ENCODE data around the gene ALKBH2. TPM values are rescaled to one million over a fixed set of nuclear protein-coding genes. Genes with fewer than 3 reads are reported as not detected.

Gene ALKBH2
- total RNA-seq, 8 experiments from 2014 or later: 21.6 to 51.8 (median 37.7) TPM

GRCh38 chr12:109124878-109125648 lies 31.8 kb upstream of the ALKBH2 start:
- in situ Hi-C loops (cut with MboI; ENCODE audit: low pct_unique_long_range_greater_than_20kb in 2 of 9, low sequenced_read_pairs in 9 of 9, unreplicated experiment in 9 of 9): loop anchor here in 3 of 9 experiments (25.0 kb wide), 1 partner anchor 262 kb away; no protein-coding TSS in a partner anchor
- 49 to 92% (median 80%) methylated on average over 1 to 12 of the region's 12 CpGs; no CpG with 5 or more reads in 1 of the 10 experiments for WGBS, 10 experiments
- no peak for ATAC-seq (replicated peaks in 6 of 8)
- Histone ChIP-seq H3K27ac (no peak overlapping the region), H3K4me1 (replicated peaks in 1 of 2) (no peaks in the 10 kb centered on the region), H3K4me3 (no peak overlapping the region)

GRCh38 chr12:109121346-109121880 lies 28.1 kb upstream of the ALKBH2 start:
- WGBS, 10 experiments: 29 to 100% (median 79%) methylated on average over 1 of the region's 3 CpGs; no CpG with 5 or more reads in 6 of the 10 experiments
- in situ Hi-C loops (cut with MboI; ENCODE audit: low pct_unique_long_range_greater_than_20kb in 2 of 9, low sequenced_read_pairs in 9 of 9, unreplicated experiment in 9 of 9): loop anchor here in 3 of 9 experiments (25.0 kb wide), 1 partner anchor 266 kb away; no protein-coding TSS in a partner anchor
- H3K4me1 ChIP-seq (replicated peaks in 1 of 2): peaks cover 2 to 3% of the 10 kb centered on the region in 2 donors
- H3K4me3 ChIP-seq: no peak overlapping the region
- no peak overlapping the region for H3K27ac ChIP-seq
- no peak for ATAC-seq (replicated peaks in 6 of 8)

GRCh38 chr12:109120557-109120956 lies 27.3 kb upstream of the ALKBH2 start:
- WGBS, 10 experiments: 75 to 80% methylated on average over 1 to 4 of the region's 4 CpGs; no CpG with 5 or more reads in 8 of the 10 experiments
- Histone ChIP-seq H3K27ac (no peak overlapping the region), H3K4me3 (no peak overlapping the region), H3K4me1 (replicated peaks in 1 of 2) (peaks cover 3 to 11% of the 10 kb centered on the region in 2 donors)
- ATAC-seq (replicated peaks in 6 of 8): no peak
- in situ Hi-C loops (cut with MboI; ENCODE audit: low pct_unique_long_range_greater_than_20kb in 2 of 9, low sequenced_read_pairs in 9 of 9, unreplicated experiment in 9 of 9): loop anchor here in 3 of 9 experiments (25.0 kb wide), 1 partner anchor 267 kb away; no protein-coding TSS in a partner anchor

- WGBS, 10 experiments: 25 to 90% (median 83%) methylated on average over 2 of the region's 2 CpGs; no CpG with 5 or more reads in 7 of the 10 experiments
- H3K27ac ChIP-seq: no peak overlapping the region
- H3K4me1 ChIP-seq (replicated peaks in 1 of 2): peaks cover 3 to 13% of the 10 kb centered on the region in 2 donors
- no peak overlapping the region for H3K4me3 ChIP-seq
- in situ Hi-C loops (cut with MboI; ENCODE audit: low pct_unique_long_range_greater_than_20kb in 2 of 9, low sequenced_read_pairs in 9 of 9, unreplicated experiment in 9 of 9): loop anchor here in 3 of 9 experiments (25.0 kb wide), 1 partner anchor 267 kb away; no protein-coding TSS in a partner anchor
- no peak for ATAC-seq (replicated peaks in 6 of 8)
These were observed 26.8 kb upstream of the ALKBH2 start for GRCh38 chr12:109120095-109120494.

- Histone ChIP-seq H3K4me1 (replicated peaks in 1 of 2) (peaks cover 3 to 19% of the 10 kb centered on the region in 2 donors), H3K4me3 (no peak overlapping the region), H3K27ac (no peak overlapping the region)
- WGBS, 10 experiments: 69 to 93% (median 85%) methylated on average over 3 to 11 of the region's 12 CpGs; no CpG with 5 or more reads in 2 of the 10 experiments
- ATAC-seq (replicated peaks in 6 of 8): no peak
- in situ Hi-C loops (cut with MboI; ENCODE audit: low pct_unique_long_range_greater_than_20kb in 2 of 9, low sequenced_read_pairs in 9 of 9, unreplicated experiment in 9 of 9): loop anchor here in 4 of 9 experiments (10.0 to 25.0 kb wide), 2 partner anchors 268 to 271 kb away; no protein-coding TSS in a partner anchor
These were observed 23.3 kb upstream of the ALKBH2 start for GRCh38 chr12:109116611-109116949.

GRCh38 chr12:109115758-109116610 lies 22.7 kb upstream of the ALKBH2 start, which contains the start of gene ACACB:
ACACB (plus strand) TSS chr12:109116587; CDS start chr12:109139406, 22,819 bp downstream.
- H3K27ac ChIP-seq: no peak within 1 kb of the TSS
- H3K4me1 ChIP-seq (replicated peaks in 1 of 2): peaks cover 3 to 24% of the 10 kb centered on the region in 2 donors
- in situ Hi-C loops (cut with MboI; ENCODE audit: low pct_unique_long_range_greater_than_20kb in 2 of 9, low sequenced_read_pairs in 9 of 9, unreplicated experiment in 9 of 9): loop anchor here in 4 of 9 experiments (10.0 to 25.0 kb wide), 2 partner anchors 269 to 271 kb away; no protein-coding TSS in a partner anchor
- 0 to 100% (median 67%) methylated on average over 1 to 11 of the region's 14 CpGs; no CpG with 5 or more reads in 1 of the 10 experiments for WGBS, 10 experiments
- no peak within 1 kb of the TSS for H3K4me3 ChIP-seq
- ATAC-seq (replicated peaks in 6 of 8): peak in 2 of 8 experiments; percentile 22 to 30

GRCh38 chr12:109115404-109115757 lies 22.1 kb upstream of the ALKBH2 start:
- H3K27ac ChIP-seq: no peak overlapping the region
- no peak for ATAC-seq (replicated peaks in 6 of 8)
- peaks cover 7 to 29% of the 10 kb centered on the region in 2 donors for H3K4me1 ChIP-seq (replicated peaks in 1 of 2)
- H3K4me3 ChIP-seq: no peak overlapping the region
- in situ Hi-C loops (cut with MboI; ENCODE audit: low pct_unique_long_range_greater_than_20kb in 2 of 9, low sequenced_read_pairs in 9 of 9, unreplicated experiment in 9 of 9): loop anchor here in 4 of 9 experiments (10.0 to 25.0 kb wide), 2 partner anchors 269 to 272 kb away; no protein-coding TSS in a partner anchor
- 64 to 87% (median 83%) methylated on average over 3 of the region's 3 CpGs; no CpG with 5 or more reads in 6 of the 10 experiments for WGBS, 10 experiments

GRCh38 chr12:109114644-109115043 lies 21.4 kb upstream of the ALKBH2 start:
- peaks cover 7 to 31% of the 10 kb centered on the region in 2 donors for H3K4me1 ChIP-seq (replicated peaks in 1 of 2)
- in situ Hi-C loops (cut with MboI; ENCODE audit: low pct_unique_long_range_greater_than_20kb in 2 of 9, low sequenced_read_pairs in 9 of 9, unreplicated experiment in 9 of 9): loop anchor here in 4 of 9 experiments (10.0 to 25.0 kb wide), 2 partner anchors 270 to 273 kb away; no protein-coding TSS in a partner anchor

GRCh38 chr12:109113661-109114321 lies 20.5 kb upstream of the ALKBH2 start:
- in situ Hi-C loops (cut with MboI; ENCODE audit: low pct_unique_long_range_greater_than_20kb in 2 of 9, low sequenced_read_pairs in 9 of 9, unreplicated experiment in 9 of 9): loop anchor here in 4 of 9 experiments (10.0 to 25.0 kb wide), 2 partner anchors 271 to 274 kb away; no protein-coding TSS in a partner anchor
- 76 to 100% (median 92%) methylated on average over 3 to 5 of the region's 5 CpGs; no CpG with 5 or more reads in 1 of the 10 experiments for WGBS, 10 experiments
- Histone ChIP-seq H3K4me3 (no peak overlapping the region), H3K27ac (no peak overlapping the region), H3K4me1 (replicated peaks in 1 of 2) (peaks cover 7 to 31% of the 10 kb centered on the region in 2 donors)
- no peak for ATAC-seq (replicated peaks in 6 of 8)

More at GRCh38 chr12:109114644-109115043, 21.4 kb upstream of the ALKBH2 start:
- ATAC-seq (replicated peaks in 6 of 8): no peak
- Histone ChIP-seq H3K4me3 (no peak overlapping the region), H3K27ac (no peak overlapping the region)
- WGBS, 10 experiments: 7 to 86% (median 66%) methylated on average over 1 to 2 of the region's 2 CpGs; no CpG with 5 or more reads in 2 of the 10 experiments

- no peak overlapping the region for H3K27ac ChIP-seq
- peaks cover 7 to 31% of the 10 kb centered on the region in 2 donors for H3K4me1 ChIP-seq (replicated peaks in 1 of 2)
- no peak overlapping the region for H3K4me3 ChIP-seq
- WGBS, 10 experiments: 60 to 100% (median 86%) methylated on average over 1 to 11 of the region's 11 CpGs; no CpG with 5 or more reads in 1 of the 10 experiments
- peak in 1 of 8 experiments; percentile 29 for ATAC-seq (replicated peaks in 6 of 8)
- in situ Hi-C loops (cut with MboI; ENCODE audit: low pct_unique_long_range_greater_than_20kb in 2 of 9, low sequenced_read_pairs in 9 of 9, unreplicated experiment in 9 of 9): loop anchor here in 4 of 9 experiments (10.0 to 25.0 kb wide), 2 partner anchors 272 to 274 kb away; no protein-coding TSS in a partner anchor
These were observed 19.6 kb upstream of the ALKBH2 start for GRCh38 chr12:109112720-109113465.

GRCh38 chr12:109110988-109111495 lies 17.8 kb upstream of the ALKBH2 start:
- in situ Hi-C loops (cut with MboI; ENCODE audit: low pct_unique_long_range_greater_than_20kb in 2 of 9, low sequenced_read_pairs in 9 of 9, unreplicated experiment in 9 of 9): loop anchor here in 4 of 9 experiments (10.0 to 25.0 kb wide), 2 partner anchors 274 to 276 kb away; no protein-coding TSS in a partner anchor
- peak; percentile 81 to 96 (median 94) for ATAC-seq (replicated peaks in 6 of 8)
- 0 to 30% (median 19%) methylated on average over 1 to 7 of the region's 28 CpGs; no CpG with 5 or more reads in 6 of the 10 experiments for WGBS, 10 experiments
- peak overlapping the region; percentile 11 to 47 (median 28) for H3K4me3 ChIP-seq
- H3K4me1 ChIP-seq (replicated peaks in 1 of 2): peaks cover 4 to 24% of the 10 kb centered on the region in 2 donors
- H3K27ac ChIP-seq: peak overlapping the region; percentile 62 to 89

Measured in motor neuron (in vitro differentiated cells).